Dedifferentiated amniotic fluid mesenchymal stem cell (primary cell): Measurements from ENCODE around the gene NOB1.
"Not testable (repeated sequence)": the region's sequence is repeated elsewhere in the genome, so short reads cannot be mapped to it uniquely, and the experiment has no call there.

Experiments used
- DNase-seq: peaks from one replicate; pipeline ENCODE4 v3.0.0-alpha.2; 2016; ENCODE audit errors: extremely low spot score

NOB1 gene

DNA sequence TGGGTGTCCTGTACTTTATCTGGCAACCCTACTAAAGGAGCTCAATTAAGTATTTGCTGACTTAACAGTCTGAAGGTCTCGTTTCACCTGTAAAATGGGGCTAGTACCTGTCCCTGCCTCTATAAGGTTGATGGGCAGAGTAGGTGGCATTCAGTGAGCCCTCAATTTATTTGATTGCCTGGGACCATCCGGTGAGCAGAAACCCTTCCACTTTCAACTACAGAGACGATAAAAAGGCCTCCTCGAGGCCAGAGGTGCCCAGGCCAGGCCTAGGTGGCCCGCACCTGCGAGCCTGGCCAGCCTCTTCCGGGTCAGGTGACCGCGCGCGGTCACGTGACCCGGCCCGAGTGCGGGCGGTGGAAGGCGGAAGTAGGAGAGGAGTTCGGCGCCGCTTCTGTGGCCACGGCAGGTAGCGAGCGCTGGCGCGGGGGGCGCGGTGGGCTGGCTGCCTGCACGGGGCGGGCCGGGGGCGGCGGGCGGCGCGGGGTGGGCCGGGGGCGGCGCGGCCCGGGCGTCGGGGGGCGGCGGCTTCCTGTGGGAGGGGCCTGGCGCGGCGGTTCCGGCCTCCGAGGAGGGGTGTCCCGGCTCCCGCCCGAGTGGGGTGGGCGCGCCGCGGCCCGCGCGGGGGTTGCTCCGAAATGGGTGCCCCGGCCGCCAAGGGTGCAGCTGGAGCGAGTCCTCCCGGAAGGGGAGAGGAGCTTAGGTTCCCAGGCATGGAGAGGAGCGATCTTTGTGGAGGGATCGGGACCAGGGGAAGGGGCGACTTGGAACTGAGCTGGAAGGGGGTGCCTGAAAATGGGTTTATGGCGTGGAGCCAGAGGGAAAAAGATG, 7.5 kb upstream of the NOB1 start, which contains the start of gene WWP2:
Gene WWP2 (plus strand): TSS at position 350 of the 831 bp plus-strand sequence. CDS start 24,679 bp downstream, outside the sequence.
- DNase-seq, result no peak

- not testable (repeated sequence) for DNase-seq
Observed at GRCh38 chr16:69757375-69757774, 2.6 kb upstream of the NOB1 start.

DNA sequence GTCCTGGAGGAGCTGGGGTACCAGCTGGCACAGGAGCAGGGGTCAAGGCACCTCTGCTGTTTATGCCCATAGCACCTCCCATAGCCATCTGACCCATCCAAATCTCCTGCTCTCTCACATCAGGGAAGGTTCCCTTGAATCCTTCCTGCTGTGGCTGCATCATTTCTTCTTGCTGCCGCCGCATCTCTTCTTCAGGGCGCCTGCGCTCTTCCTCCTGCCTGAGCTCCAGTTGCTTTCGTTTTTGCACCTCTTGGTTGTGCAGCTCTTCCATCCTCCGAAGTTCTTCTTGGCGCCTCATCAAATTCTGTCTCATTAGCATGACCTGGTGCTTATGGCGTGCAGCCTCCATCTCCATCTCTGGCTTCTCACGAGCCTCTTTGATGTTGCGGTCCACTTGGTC, 2.0 kb upstream of the NOB1 start:
- DNase-seq, result no peak

DNA sequence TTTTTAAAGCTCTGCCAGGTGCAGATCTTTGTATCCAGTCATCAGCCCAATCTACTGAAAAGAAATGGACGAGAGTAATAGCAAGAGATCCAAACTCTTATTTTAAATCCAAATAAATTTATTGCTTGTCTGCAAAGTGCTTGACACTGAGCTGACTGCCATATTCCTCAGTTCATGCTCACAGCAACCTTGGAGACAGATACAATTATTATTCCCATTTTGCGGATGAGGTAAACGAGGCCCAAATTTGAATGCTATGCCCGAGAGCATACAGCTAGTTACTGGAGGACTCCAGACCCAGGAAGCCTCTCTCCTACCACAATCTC, 620 bp downstream of the NOB1 start:
- no peak for DNase-seq

- no peak for DNase-seq
Observed at GRCh38 chr16:69748694-69749345, 5.9 kb downstream of the NOB1 start.

DNA sequence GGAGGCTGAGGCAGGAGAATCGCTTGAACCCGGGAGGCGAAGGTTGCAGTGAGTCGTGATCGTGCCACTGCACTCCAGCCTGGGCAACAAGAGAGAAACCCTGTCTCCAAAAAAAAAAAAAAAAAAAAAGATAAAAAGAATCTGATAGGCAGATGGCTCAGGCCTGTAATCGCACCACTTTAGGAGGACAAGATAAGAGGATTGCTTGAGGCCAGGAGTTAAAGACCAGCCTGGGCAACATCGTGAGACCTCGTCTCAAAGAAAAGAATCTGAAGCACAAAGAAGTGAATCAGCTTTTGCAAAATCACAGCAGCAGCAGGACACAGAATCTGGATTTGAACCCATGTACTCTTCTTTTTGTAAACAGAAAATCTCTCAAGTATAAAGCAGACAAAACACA, 7.6 kb downstream of the NOB1 start:
- DNase-seq, result no peak

- no peak for DNase-seq
Observed at GRCh38 chr16:69745959-69746358, 8.8 kb downstream of the NOB1 start.

- no peak for DNase-seq
Observed at GRCh38 chr16:69745232-69745612, 9.5 kb downstream of the NOB1 start.

- DNase-seq, result no peak
Observed at GRCh38 chr16:69744363-69745231, 10.1 kb downstream of the NOB1 start.

DNA sequence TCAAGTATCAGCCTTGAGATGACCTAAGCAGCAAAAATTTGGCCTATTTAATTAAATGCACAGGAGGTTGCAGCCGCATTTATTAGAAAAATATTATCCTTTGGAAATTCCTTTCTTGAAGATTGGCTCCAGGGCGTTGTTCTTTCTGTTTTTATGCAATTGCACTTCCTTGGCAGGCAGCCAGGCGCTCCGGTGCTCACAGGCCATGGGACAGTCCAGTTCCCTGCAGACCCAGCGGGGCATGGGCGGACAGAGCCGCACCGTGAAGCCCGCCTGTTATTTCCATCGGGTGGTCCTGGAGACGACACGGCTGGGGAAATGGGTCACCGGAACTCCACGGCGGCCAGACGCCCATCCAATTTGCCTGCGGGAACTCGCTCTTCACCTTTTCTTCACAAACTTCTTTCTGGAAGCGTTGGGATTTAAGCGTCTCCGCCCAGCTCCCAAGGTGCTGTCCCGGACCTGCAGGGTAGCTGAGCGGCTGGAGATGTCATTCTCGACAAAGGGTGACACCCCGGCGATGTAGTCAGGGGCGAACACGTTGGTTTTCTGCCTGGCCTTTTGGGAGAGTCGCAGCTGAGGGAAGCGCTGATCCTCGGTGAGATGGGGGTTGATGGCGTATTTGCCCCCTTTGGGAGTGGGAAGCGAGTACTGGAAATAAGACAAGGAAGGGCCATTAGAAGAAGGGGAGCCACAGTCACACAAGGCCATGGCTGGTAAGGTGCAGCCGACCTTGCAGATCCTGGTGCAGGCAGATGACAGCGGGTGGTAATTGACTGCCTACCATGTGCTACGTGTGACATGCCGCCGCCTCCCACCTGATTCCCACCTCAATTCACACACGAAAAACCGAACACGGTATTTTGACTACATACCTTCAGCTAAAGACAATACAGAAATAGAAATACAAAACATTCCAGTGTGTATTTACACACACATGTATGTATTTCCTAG, 12.5 kb downstream of the NOB1 start:
- DNase-seq, result no peak

DNA sequence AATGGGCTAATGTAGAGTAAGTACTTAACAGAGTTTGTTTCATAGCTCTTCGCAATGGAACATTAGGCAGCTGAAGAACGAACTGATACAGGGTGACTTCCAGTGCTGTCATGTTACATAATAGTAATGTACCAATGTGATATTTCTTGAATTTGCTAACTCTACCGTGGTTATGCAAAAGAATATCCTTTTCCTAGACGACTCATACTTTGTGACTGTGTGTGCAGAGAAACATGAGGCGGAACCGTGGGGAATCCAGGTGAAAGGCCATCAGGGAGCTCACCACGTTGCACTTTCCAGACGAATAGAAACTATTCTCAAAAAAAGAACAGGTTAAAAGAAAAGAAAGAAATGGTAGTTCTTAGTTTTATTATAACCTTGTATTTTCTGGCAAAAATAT, 13.2 kb downstream of the NOB1 start:
- DNase-seq, result no peak

DNA sequence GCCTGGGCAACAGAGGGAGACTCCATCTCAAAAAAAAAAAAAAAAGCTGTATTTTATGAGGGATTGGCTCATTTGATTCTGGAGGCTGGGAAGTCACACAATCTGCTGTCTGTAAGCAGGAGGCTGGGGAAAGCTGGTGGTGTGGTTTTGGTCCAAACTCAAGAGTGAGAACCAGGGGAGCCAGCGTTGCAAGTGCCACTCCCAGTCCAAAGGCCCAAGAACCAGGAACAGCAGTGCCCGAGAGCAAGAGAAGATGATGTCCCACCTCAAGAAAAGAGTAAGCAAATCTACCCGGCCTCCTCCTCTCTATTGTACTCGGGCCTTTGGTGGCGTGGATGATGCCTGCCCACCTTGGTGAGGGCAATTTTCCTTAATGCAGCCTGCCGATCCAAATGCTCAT, 22.6 kb downstream of the NOB1 start:
- DNase-seq, result no peak

DNA sequence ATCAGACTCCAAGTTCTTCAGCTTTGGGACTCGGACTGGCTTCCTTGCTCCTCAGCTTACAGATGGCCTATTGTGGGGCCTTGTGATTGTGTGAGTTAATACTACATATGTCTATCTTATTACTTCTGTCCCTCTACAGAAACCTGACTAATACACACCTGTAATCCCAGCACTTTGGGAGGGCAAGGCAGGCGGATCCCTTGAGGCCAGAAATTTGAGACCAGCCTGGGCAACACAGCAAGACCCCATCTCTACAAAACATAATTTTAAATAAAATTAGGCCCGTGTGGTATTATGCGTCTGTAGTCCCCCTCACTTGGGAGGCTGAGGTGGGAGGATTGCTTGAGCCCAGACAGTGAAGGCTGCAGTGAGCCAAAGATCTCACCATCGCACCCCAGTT, 23.4 kb downstream of the NOB1 start:
- DNase-seq, result not testable (repeated sequence)

- not testable (repeated sequence) for DNase-seq
Observed at GRCh38 chr16:69729030-69729429, 25.7 kb downstream of the NOB1 start.

- no peak for DNase-seq
Observed at GRCh38 chr16:69727916-69728270, 26.8 kb downstream of the NOB1 start.

DNA sequence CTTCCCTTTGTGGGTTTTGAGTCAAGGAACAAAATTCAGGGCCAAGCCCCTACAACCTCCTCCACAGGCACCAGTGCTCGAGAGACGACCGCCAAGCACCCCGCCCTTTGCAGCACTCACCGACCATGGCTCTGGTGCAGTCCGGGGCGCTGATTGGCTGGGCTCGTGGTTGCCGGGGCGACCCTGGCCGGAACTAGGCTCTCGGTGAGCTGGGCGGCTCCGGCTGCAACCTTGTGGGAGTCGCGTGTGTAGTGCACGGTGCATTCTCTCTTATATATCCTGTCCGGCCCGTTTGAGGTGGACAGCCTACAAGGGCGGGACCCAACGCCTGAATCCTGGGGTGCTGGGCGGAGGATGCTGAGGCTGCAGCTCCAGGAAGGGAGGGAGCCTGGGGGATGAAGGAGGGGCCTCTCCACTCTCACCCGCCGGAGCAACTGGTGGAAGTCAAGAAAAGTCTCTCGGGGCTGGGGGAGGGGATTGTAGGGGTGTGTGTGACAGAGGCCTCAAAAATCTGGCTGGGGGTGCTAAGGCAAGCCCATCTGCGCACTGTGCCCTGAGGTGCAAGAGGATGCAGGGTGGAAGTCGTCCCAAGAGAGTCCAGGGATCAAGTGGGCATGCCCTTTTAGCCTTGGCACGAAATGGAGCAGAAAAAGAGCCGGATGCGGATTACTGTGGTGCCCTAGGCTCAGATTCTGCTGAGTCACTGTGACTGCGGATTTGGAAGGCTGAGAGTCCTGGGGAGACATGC, 28.2 kb downstream of the NOB1 start, which contains the start of gene NQO1:
Gene NQO1 (minus strand): TSS at position 248 of the 748 bp plus-strand sequence. CDS start 121 bp downstream, at position 127.
- DNase-seq, result peak; percentile 97

- DNase-seq, result no peak
Observed at GRCh38 chr16:69725480-69726312, 29.0 kb downstream of the NOB1 start.

- DNase-seq, result peak; percentile 35
Observed at GRCh38 chr16:69724981-69725479, 29.7 kb downstream of the NOB1 start.

- DNase-seq, result no peak
Observed at GRCh38 chr16:69724414-69724873, 30.3 kb downstream of the NOB1 start.
